Measurements from ENCODE around the gene DOK5. TPM values are rescaled to one million over a fixed set of nuclear protein-coding genes. Genes with fewer than 3 reads are reported as not detected.
A peak's percentile ranks its signal among the peaks of the same experiment; 100 is the strongest.

The DOK5 gene
- total and polyA plus RNA-seq, 10 of the 15 experiments (the other 5 are each of a cell fraction or from before 2014, with no cell fraction given): 0.03 TPM; not detected in 9

- no peak overlapping the region for H3K4me2 ChIP-seq (ENCODE audit: control insufficient read depth, insufficient read depth)
- ChIA-PET POLR2A (no interaction called here), SMC1A (ENCODE audit: uncharacterized antibody, unreplicated experiment) (no interaction called here), CTCF (no interaction called here), RAD21 (ENCODE audit: unreplicated experiment) (no interaction called here)
- BruUV-seq (replicated peaks): no TSS peak
- DNase-seq (ENCODE audit: low read depth, low spot score): no peak
- no peaks in the 10 kb centered on the region for H3K27me3 ChIP-seq (replicated peaks in 1 of 2; ENCODE audit: control insufficient read depth in 2 of 2, insufficient read depth in 2 of 2, low read length in 1 of 2)
- no peak overlapping the region for H3K27ac ChIP-seq (ENCODE audit: control insufficient read depth, insufficient read depth)
- H2AFZ ChIP-seq (ENCODE audit: control insufficient read depth, low read depth, low read length): no peak overlapping the region
- in situ Hi-C loops (cut with MboI): no loop called here
- no peaks in the 10 kb centered on the region for H3K4me1 ChIP-seq (ENCODE audit: control insufficient read depth, insufficient read depth, low read length)
- ATAC-seq: no peak
- H3K9ac ChIP-seq (ENCODE audit: control insufficient read depth, insufficient read depth, low read length): no peak overlapping the region
- no peaks in the 10 kb centered on the region for H3K9me3 ChIP-seq (replicated peaks; ENCODE audit: control insufficient read depth, insufficient read depth, low read length)
- H3K79me2 ChIP-seq (ENCODE audit: control insufficient read depth, insufficient read depth, low read length): no peaks in the 10 kb centered on the region
- no peak for FAIRE-seq
- 26% methylated on average over 10 of the region's 10 CpGs for WGBS (ENCODE audit: insufficient coverage, insufficient replicate concordance, low lambda C conversion rate, missing lambda C conversion rate)
- no peak overlapping the region for H3K4me3 ChIP-seq
- H4K20me1 ChIP-seq (ENCODE audit: control insufficient read depth, insufficient read depth): no peaks in the 10 kb centered on the region
- intact Hi-C loops (cut with micrococcal nuclease; ENCODE audit: unreplicated experiment): no loop called here
- 0 out of 4 replicates have a peak, but pooled peaks of 1 of the 2 experiments have one; percentile 19 for TF ChIP-seq ETV6 (conservative IDR thresholded peaks at IDR 0.05 in 1 of 2, IDR thresholded peaks at IDR 0.05 in 1 of 2; ENCODE audit: borderline replicate concordance in 1 of 2, low read depth in 1 of 2)
- no peak for TF ChIP-seq RAD51 (IDR thresholded peaks at IDR 0.05)
- H3K36me3 ChIP-seq (ENCODE audit: control insufficient read depth in 2 of 2, insufficient read depth in 2 of 2, low read length in 1 of 2): no peaks in the 10 kb centered on the region
These were observed 44.0 kb upstream of the DOK5 start for GRCh38 chr20:54431156-54431944.

- TF ChIP-seq CBFB (IDR thresholded peaks at IDR 0.05; ENCODE audit: low read depth) (no peak), NFXL1 (IDR thresholded peaks at IDR 0.05; ENCODE audit: borderline replicate concordance) (peak; percentile 77), IRF3 (IDR thresholded peaks at IDR 0.05) (no peak)
- in situ Hi-C loops (cut with MboI): no loop called here
- ChIA-PET CTCF (interaction anchor here (0.6 kb wide), 1 partner anchor 1544 kb away, joined by 3 read pairs; no protein-coding TSS in a partner anchor), POLR2A (no interaction called here), RAD21 (ENCODE audit: unreplicated experiment) (no interaction called here), SMC1A (ENCODE audit: uncharacterized antibody, unreplicated experiment) (interaction anchor here (0.6 kb wide), 1 partner anchor 215 kb away, joined by 4 read pairs; no protein-coding TSS in a partner anchor)
- Histone ChIP-seq H3K27ac (ENCODE audit: control insufficient read depth, insufficient read depth) (no peak overlapping the region), H3K9ac (ENCODE audit: control insufficient read depth, insufficient read depth, low read length) (no peak overlapping the region), H3K79me2 (ENCODE audit: control insufficient read depth, insufficient read depth, low read length) (no peaks in the 10 kb centered on the region), H3K4me1 (ENCODE audit: control insufficient read depth, insufficient read depth, low read length) (no peaks in the 10 kb centered on the region), H3K4me2 (ENCODE audit: control insufficient read depth, insufficient read depth) (no peak overlapping the region), H3K4me3 (no peak overlapping the region), H4K20me1 (ENCODE audit: control insufficient read depth, insufficient read depth) (no peaks in the 10 kb centered on the region), H3K36me3 (ENCODE audit: control insufficient read depth in 2 of 2, insufficient read depth in 2 of 2, low read length in 1 of 2) (no peaks in the 10 kb centered on the region), H3K27me3 (replicated peaks in 1 of 2; ENCODE audit: control insufficient read depth in 2 of 2, insufficient read depth in 2 of 2, low read length in 1 of 2) (no peaks in the 10 kb centered on the region), H3K9me3 (replicated peaks; ENCODE audit: control insufficient read depth, insufficient read depth, low read length) (no peaks in the 10 kb centered on the region), H2AFZ (ENCODE audit: control insufficient read depth, low read depth, low read length) (no peak overlapping the region)
- no TSS peak for BruUV-seq (replicated peaks)
- no peak for ATAC-seq
- DNase-seq (ENCODE audit: low read depth, low spot score): no peak
- no peak for FAIRE-seq
- WGBS (ENCODE audit: insufficient coverage, insufficient replicate concordance, low lambda C conversion rate, missing lambda C conversion rate): 40% methylated on average over 1 of the region's 1 CpG
- intact Hi-C loops (cut with micrococcal nuclease; ENCODE audit: unreplicated experiment): no loop called here
These were observed 42.4 kb upstream of the DOK5 start for GRCh38 chr20:54432966-54433365.
